T-helper 2 cell treated with Interferon-gamma antibody and Interleukin-4, amounts not matched to agents 5 μg/mL and 100 μg/mL, for 36 hours (primary cell): ENCODE data around the gene BUB3.
"Not testable (repeated sequence)": the region's sequence is repeated elsewhere in the genome, so short reads cannot be mapped to it uniquely, and the experiment has no call there.

Experiments
- DNase-seq: peaks from one replicate; pipeline ENCODE4 v3.0.0; 2021; ENCODE audit warnings: low spot score
- H3K27ac Mint-ChIP-seq: one replicate; pipeline ENCODE4 v1.8.0; 2021; ENCODE audit warnings: mild to moderate bottlenecking, mixed read lengths
- H3K27me3 Mint-ChIP-seq: one replicate; pipeline ENCODE4 v1.8.0; 2021; ENCODE audit warnings: low read depth, mixed read lengths
- H3K36me3 Mint-ChIP-seq: one replicate; pipeline ENCODE4 v1.8.0; 2021; ENCODE audit warnings: low read depth, mixed read lengths
- H3K4me1 Mint-ChIP-seq: one replicate; pipeline ENCODE4 v1.8.0; 2021; ENCODE audit warnings: low read depth, mixed read lengths
- H3K4me3 Mint-ChIP-seq: one replicate; pipeline ENCODE4 v1.8.0; 2022; ENCODE audit warnings: mild to moderate bottlenecking, moderate library complexity, mixed read lengths
- H3K9me3 Mint-ChIP-seq: one replicate; pipeline ENCODE4 v1.8.0; 2021; ENCODE audit warnings: mixed read lengths

Gene BUB3

DNA sequence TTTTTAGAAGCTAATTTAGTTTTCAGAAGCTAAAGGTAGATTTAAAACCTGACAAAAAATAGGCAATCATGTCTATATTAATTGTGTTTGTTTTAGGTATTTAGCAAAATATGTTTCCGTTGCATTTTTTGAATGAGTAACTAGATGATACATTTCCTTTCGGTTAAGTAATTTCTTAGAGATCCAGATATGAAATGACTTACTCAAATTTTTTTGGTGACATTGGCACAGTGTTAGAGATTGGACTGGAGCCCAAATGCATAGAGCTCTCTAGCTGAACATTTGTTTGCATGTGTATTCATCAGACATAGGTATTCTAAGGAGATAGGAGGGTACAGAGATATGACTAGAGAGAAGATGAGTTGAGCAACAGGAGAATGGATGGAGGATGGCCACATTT, 1.9 kb downstream of the BUB3 start:
- no peak for DNase-seq
- Mint-ChIP-seq H3K4me1 (peaks cover 60% of the 10 kb centered on the region), H3K36me3 (peaks cover 65% of the 10 kb centered on the region), H3K4me3 (peak overlapping the region; percentile 100), H3K27ac (peak overlapping the region; percentile 61), H3K9me3 (no peaks in the 10 kb centered on the region), H3K27me3 (peaks cover 16% of the 10 kb centered on the region)

DNA sequence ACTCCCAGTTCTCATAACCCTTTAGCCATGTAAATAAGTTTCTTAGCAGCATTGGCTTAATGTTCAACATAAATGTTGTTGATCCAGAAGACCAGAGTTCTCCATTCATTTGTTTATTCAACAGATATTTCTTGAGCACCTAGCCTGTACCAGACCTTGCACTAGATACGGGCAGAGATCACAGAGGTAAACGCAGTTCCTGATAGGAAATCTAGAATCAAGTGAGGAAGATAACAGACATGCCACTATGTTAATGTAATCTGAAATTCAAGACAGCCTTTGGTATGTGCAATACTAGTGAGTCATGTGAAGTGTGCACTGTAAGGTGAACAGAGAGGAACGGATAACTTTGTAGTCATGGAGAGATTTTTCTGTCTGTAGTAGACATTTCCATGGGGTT, 3.0 kb downstream of the BUB3 start:
- H3K4me3 Mint-ChIP-seq = peak overlapping the region; percentile 100
- peaks cover 6% of the 10 kb centered on the region for H3K27me3 Mint-ChIP-seq
- H3K27ac Mint-ChIP-seq = peak overlapping the region; percentile 2
- DNase-seq = no peak
- H3K4me1 Mint-ChIP-seq = peaks cover 61% of the 10 kb centered on the region
- no peaks in the 10 kb centered on the region for H3K9me3 Mint-ChIP-seq
- H3K36me3 Mint-ChIP-seq = peaks cover 74% of the 10 kb centered on the region

DNA sequence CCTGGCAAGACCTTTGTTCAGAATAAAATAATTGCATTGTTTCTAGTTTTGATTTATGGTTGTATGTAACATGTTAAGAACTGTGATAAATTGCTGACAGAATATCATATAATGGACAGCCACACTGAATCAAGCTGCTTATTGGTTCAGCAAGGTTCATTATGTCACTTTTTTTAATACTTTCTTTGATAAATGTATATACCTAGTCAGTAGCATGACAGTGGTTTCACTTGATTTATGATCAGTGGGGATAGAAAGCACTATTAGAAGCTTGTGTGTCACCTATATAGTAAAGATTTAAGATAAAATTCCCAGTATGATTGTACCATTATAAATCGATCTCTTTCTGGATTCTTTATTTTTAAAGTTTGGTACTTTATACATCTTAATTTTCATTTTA, 4.5 kb downstream of the BUB3 start:
- peaks cover 83% of the 10 kb centered on the region for H3K36me3 Mint-ChIP-seq

DNA sequence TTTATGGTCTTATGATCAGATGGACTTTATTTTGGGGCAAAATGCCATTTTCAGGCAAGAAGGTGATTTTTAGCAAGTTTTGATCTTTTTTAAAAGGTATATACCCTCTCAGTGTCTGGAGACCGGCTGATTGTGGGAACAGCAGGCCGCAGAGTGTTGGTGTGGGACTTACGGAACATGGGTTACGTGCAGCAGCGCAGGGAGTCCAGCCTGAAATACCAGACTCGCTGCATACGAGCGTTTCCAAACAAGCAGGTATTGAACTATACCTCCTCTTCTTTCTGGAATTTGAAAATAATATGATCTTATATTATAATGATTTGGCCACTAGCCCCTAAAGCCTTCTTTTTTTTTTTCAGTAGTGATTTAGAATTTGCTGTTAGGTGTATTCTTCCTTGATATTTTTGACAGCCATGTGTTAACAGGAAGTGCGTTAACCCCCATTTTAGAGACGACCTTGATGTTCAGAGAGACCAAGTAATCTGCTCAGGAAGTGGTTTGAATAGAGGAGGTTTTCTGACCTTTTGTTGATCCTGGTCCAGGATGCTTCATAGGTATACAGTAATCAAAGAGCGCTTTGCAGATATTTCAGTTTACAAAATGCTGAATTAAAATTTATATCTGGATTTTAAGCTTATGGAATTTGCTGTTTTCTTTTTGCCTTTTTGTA, 6.2 kb downstream of the BUB3 start:
- no peak for DNase-seq
- peak overlapping the region; percentile 87 for H3K27ac Mint-ChIP-seq
- no peaks in the 10 kb centered on the region for H3K9me3 Mint-ChIP-seq
- H3K4me1 Mint-ChIP-seq = peaks cover 52% of the 10 kb centered on the region
- no peaks in the 10 kb centered on the region for H3K27me3 Mint-ChIP-seq
- H3K36me3 Mint-ChIP-seq = peaks cover 83% of the 10 kb centered on the region
- H3K4me3 Mint-ChIP-seq = peak overlapping the region; percentile 65

More for the DNA sequence above, 4.5 kb downstream of the BUB3 start:
- peak overlapping the region; percentile 100 for H3K4me3 Mint-ChIP-seq
- no peaks in the 10 kb centered on the region for H3K9me3 Mint-ChIP-seq
- DNase-seq = no peak
- H3K4me1 Mint-ChIP-seq = peaks cover 56% of the 10 kb centered on the region
- H3K27me3 Mint-ChIP-seq = no peaks in the 10 kb centered on the region
- peak overlapping the region; percentile 60 for H3K27ac Mint-ChIP-seq

DNA sequence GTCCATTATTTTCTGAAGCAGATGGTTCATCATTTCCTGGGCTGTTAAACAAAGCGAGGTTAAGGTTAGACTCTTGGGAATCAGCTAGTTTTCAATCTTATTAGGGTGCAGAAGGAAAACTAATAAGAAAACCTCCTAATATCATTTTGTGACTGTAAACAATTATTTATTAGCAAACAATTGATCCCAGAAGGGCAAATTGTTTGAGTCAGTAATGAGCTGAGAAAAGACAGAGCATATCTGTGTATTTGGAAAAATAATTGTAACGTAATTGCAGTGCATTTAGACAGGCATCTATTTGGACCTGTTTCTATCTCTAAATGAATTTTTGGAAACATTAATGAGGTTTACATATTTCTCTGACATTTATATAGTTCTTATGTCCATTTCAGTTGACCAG, 10.1 kb downstream of the BUB3 start:
- Mint-ChIP-seq H3K36me3 (peaks cover 75% of the 10 kb centered on the region), H3K27me3 (no peaks in the 10 kb centered on the region), H3K4me1 (peaks cover 22% of the 10 kb centered on the region), H3K9me3 (no peaks in the 10 kb centered on the region), H3K4me3 (no peak overlapping the region), H3K27ac (no peak overlapping the region)
- DNase-seq = no peak

DNA sequence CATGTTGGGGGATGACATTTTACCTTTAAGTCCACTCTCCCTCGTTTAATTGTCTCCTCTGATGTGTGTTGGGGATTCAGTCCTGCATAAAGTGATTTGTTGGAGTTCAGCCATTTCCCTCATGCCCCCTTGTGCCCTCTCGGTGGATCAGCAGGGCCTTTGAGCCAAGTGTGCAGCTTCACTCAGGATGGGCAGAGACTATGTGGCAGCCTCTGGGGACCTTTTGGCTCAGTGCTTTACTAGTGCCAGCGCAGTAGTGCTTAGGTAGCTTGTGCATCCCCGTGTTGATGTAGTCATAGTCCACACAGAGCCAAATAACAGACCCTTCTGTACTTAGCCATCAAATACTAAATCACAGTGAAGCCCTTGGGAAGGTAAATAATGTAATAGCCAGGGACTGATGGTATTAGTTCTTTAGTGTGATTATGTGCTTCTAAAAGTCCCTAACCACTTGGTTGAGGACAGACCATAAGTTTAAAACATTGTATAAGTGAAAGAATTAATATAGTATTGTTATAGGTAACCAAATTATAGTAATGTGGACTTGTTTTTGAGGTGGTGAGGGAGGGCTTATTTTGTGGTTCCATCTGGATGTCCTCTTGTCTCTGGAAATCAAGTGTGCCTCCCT, 11.4 kb downstream of the BUB3 start:
- no peak for DNase-seq
- Mint-ChIP-seq H3K27me3 (no peaks in the 10 kb centered on the region), H3K4me3 (no peak overlapping the region), H3K27ac (no peak overlapping the region), H3K36me3 (peaks cover 75% of the 10 kb centered on the region), H3K4me1 (peaks cover 10% of the 10 kb centered on the region), H3K9me3 (no peaks in the 10 kb centered on the region)

DNA sequence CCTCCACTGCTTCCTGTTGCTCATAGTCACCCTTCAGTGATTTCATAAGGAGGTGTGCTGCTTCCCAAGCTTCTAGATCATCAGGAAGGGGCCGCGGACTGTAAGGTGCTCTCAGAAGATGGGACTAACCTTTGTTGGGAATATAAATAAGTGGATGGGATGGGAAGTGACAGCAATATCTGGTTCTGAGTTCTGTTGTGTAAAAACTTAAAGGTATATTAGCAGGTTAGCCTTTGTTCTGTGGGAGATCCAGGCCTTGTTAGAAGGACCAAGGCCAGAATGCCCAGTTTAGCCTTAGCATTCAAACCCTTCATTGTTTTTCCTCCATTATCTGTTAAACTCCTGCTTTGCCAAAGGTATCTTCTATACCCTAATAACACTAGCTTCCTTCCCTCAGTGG, 12.4 kb downstream of the BUB3 start:
- no peak for DNase-seq
- Mint-ChIP-seq H3K4me3 (no peak overlapping the region), H3K36me3 (peaks cover 73% of the 10 kb centered on the region), H3K27me3 (no peaks in the 10 kb centered on the region), H3K9me3 (no peaks in the 10 kb centered on the region), H3K27ac (no peak overlapping the region), H3K4me1 (peaks cover 3% of the 10 kb centered on the region)

DNA sequence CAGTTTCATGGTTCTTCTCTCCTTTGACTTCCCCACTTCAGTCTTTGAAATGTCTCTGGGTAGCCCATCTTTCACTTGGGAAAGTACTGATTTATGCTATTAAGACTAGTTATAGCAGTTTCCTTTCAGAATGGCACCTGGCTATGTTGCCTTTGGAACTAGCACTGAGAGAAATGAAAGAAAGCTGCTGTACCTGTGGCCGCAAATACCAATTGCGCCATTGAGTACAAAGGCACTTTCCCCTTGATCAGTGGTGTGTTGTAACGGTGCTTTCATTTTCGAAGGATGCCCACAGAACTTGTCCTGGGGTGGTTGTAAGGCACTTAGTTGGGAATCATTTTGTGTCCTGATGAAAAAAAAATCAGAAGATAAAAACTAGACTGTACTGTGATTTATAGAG, 16.8 kb downstream of the BUB3 start:
- peaks cover 61% of the 10 kb centered on the region for H3K36me3 Mint-ChIP-seq
- H3K4me3 Mint-ChIP-seq = no peak overlapping the region
- H3K4me1 Mint-ChIP-seq = peaks cover 7% of the 10 kb centered on the region
- no peaks in the 10 kb centered on the region for H3K27me3 Mint-ChIP-seq
- no peaks in the 10 kb centered on the region for H3K9me3 Mint-ChIP-seq
- no peak overlapping the region for H3K27ac Mint-ChIP-seq
- DNase-seq = no peak

DNA sequence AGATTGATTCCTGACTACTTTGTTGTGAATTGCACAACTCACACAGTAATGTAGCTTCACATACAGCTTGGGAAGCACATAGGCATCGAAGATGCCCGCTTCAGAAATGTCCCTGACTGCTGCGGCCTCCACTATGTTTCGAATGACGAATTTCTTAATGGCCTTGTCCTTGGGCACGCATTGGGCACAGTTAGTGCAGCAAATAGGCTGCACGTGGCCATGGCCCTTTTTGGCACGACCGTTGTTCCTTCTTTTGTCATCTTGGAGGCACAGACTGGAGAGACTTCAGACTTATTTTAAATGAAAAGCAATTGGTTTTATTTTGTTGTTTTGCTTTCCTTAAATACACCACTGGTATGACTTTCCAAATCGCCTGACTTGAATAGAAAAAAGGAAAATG, 17.4 kb downstream of the BUB3 start:
- not testable (repeated sequence) for H3K27ac Mint-ChIP-seq, H3K4me1 Mint-ChIP-seq, H3K27me3 Mint-ChIP-seq, DNase-seq, H3K4me3 Mint-ChIP-seq, H3K9me3 Mint-ChIP-seq
- peaks cover 64% of the 10 kb centered on the region for H3K36me3 Mint-ChIP-seq

DNA sequence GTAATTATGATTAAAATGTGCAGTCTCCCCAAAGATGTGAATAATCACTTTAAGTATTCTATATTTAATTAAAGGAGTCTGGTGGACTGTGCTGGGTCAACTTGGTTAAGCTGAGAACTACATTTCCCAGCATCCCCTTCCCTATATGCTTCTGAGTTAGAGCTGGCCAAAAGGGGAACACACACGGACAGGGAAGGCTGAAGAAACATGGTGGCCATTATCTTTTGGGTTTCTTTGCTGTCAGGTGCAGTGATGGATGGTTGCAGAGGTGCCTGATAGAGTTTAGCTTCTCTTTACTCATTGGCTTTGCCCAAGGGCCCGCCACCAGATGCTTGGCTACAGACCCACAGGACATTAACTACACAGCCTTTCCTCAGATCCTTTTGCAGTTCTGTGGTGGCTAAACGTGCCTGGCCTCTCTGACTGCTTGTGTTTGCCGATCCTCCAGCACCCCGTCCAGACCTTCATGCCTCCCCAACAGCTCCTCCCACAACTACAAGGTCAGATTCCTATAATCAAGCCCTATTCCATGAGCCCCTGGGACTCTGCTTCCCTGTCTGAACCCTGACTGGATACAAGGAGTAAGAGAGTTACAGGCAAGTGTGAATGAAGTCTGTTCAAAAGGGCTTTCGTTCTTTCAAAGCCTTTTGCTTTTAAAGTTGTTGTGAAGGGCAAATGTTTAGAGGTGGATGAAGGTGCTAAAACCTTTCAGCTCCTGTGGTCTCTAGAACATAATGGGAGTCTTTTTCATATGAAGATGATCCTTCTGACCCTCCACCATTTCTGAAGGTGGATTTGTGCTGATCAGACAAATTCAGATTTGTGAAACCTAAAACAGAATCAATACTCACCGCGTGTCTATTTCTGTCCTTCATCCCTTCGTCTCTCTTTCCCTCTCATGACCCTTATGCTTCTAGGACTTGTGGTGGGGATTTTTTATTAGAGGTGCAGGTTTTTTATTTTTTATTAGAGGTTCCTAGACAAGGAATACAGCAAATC, 21.5 kb downstream of the BUB3 start:
- Mint-ChIP-seq H3K36me3 (peaks cover 57% of the 10 kb centered on the region), H3K9me3 (peaks cover 8% of the 10 kb centered on the region), H3K4me1 (peaks cover 4% of the 10 kb centered on the region), H3K27me3 (no peaks in the 10 kb centered on the region), H3K4me3 (no peak overlapping the region), H3K27ac (no peak overlapping the region)
- DNase-seq = no peak

DNA sequence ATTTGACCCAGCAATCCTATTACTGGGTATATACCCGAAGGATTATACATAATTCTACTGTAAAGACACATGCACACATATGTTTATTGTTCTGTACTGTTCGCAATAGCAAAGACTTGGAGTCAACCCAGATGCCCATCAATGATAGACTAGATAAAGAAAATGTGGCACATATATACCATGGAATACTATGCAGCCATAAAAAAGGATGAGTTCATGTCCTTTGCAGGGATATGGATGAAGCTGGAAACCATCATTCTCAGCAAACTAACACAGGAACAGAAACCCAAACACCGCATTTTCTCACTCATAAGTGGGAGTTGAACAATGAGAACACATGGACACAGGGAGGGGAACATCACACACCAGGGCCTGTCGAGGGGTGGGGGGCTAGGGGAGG, 24.2 kb downstream of the BUB3 start:
- H3K27ac Mint-ChIP-seq, DNase-seq, H3K27me3 Mint-ChIP-seq, H3K4me3 Mint-ChIP-seq, H3K4me1 Mint-ChIP-seq: not testable (repeated sequence)
- peaks cover 22% of the 10 kb centered on the region for H3K9me3 Mint-ChIP-seq
- H3K36me3 Mint-ChIP-seq = peaks cover 48% of the 10 kb centered on the region

DNA sequence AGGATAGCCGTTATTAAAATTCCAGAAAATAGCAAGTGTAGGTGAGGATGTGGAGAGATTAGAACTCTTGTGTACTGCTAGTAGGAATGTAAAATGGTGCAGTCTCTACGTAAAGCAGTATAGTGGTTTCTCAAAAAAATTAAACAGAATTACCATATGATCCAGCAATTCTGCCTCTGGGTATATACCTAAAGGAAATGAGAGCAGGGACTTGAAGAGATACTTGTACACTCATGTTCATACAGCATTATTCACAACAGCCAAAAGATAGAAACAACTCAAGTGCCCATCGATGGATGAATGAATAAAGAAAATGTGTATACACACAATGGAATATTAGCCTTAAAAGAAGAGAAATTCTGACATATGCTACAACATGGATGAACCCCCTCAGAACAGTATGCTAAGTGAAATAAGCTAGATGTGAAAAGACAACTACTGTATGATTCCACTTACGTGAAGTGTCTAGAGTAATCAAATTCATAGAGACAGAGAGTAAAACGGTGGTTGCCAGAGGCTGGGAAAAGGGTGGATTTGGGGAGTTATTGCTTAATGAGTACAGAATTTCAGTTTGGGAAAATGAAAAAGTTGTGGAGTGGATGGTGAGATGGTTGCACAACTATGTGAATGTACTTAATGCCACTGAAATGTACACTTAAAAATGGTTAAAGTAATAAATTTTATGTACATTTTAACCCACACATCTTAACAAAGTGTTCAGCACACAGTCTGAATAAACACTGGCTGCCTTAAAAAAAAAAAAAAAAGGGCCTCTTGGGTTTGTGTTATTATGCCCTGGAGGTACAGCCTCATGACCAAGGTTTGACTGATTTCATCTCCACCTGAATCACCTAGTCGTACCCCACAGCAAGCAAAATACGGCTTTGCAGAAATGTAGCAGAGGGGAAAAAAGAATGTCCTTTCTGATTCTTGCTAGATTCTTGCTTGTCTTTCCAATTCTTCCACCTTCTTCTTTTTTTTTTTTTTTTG, 26.2 kb downstream of the BUB3 start:
- Mint-ChIP-seq H3K36me3 (peaks cover 49% of the 10 kb centered on the region), H3K4me1 (no peaks in the 10 kb centered on the region), H3K27ac (no peak overlapping the region)

DNA sequence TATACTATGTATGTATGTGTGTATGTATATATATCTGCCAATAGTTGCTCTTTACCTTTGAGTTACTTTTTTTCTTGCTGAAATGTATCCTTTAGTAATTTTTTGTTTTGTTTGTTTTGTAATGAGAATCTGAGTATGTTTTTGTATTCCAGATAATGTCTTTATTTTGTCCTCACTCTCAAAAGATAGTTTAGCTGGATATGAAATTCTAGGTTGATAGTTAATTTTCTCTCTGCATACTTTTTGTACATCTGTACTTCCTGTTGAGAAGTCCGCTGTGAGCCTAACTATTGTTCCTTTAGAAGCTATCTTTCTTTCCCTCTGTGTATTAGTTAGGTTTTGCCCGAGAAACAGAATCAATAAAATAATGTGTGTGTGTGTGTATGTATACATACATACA, 29.5 kb downstream of the BUB3 start:
- Mint-ChIP-seq H3K27me3 (no peaks in the 10 kb centered on the region), H3K27ac (no peak overlapping the region), H3K4me3 (no peak overlapping the region), H3K4me1 (no peaks in the 10 kb centered on the region), H3K9me3 (peaks cover 27% of the 10 kb centered on the region), H3K36me3 (peaks cover 42% of the 10 kb centered on the region)
- DNase-seq = no peak

More for the DNA sequence above, 26.2 kb downstream of the BUB3 start:
- Mint-ChIP-seq H3K27me3 (no peaks in the 10 kb centered on the region), H3K4me3 (no peak overlapping the region), H3K9me3 (peaks cover 36% of the 10 kb centered on the region)
- DNase-seq = no peak
